ENCODE data around the gene GAB2. TPM values are rescaled to one million over a fixed set of nuclear protein-coding genes. Genes with fewer than 3 reads are reported as not detected.
A peak's percentile ranks its signal among the peaks of the same experiment; 100 is the strongest.

The GAB2 gene
- total and polyA plus RNA-seq, 9 donors, result 30.9 to 64.6 (median 42.9) TPM

DNA sequence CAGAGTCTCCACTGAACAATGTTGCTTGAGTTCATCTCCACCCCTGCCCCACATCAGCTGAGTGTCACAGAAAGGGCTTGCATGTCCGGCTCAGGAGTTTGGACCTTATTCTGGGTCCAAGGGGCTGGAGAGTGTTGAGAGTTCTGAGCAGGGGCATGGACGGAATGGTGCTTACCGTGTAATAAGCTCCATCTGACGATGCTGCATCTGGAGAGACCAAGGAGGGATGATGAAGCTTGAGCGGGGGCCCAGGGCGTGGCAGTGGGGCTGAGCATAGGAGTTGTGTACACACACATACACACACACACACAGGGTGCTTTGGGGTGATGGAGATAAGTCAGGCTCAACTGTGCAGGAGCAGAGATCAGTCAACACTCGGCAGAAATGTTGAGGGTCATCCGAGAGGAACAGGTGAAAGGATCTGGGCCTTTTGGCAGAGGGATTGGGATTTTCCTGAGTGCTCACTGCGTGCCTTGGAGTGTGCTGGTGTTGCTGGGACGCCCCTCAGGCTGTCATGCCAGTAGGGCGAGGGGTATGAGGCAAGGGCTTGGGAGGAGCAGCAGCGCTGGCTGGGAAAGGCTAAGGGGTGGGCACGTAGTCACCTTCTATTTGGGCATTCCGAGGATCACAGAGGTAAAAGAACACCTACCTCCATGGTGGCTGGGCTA, 226.6 kb downstream of the GAB2 start:
- H3K4me1 ChIP-seq (ENCODE audit: insufficient read depth), result peaks cover 25% of the 10 kb centered on the region
- intact Hi-C loops (cut with DNase I), result no loop called here
- no peaks in the 10 kb centered on the region for H3K9me3 ChIP-seq
- 87 to 89% (median 89%) methylated on average over 14 of the region's 14 CpGs for WGBS, 3 donors
- no peak overlapping the region for H3K4me3 ChIP-seq
- H3K27me3 ChIP-seq, result no peaks in the 10 kb centered on the region
- peak in 3 of 5 donors; percentile 8 to 32 (median 24) for DNase-seq
- H3K36me3 ChIP-seq, result no peaks in the 10 kb centered on the region
- H3K27ac ChIP-seq, result no peak overlapping the region
- no peak for TF ChIP-seq EP300 (IDR thresholded peaks at IDR 0.05)
- TF ChIP-seq POLR2A (IDR thresholded peaks at IDR 0.05), result no peak
- TF ChIP-seq, protein P1, sequence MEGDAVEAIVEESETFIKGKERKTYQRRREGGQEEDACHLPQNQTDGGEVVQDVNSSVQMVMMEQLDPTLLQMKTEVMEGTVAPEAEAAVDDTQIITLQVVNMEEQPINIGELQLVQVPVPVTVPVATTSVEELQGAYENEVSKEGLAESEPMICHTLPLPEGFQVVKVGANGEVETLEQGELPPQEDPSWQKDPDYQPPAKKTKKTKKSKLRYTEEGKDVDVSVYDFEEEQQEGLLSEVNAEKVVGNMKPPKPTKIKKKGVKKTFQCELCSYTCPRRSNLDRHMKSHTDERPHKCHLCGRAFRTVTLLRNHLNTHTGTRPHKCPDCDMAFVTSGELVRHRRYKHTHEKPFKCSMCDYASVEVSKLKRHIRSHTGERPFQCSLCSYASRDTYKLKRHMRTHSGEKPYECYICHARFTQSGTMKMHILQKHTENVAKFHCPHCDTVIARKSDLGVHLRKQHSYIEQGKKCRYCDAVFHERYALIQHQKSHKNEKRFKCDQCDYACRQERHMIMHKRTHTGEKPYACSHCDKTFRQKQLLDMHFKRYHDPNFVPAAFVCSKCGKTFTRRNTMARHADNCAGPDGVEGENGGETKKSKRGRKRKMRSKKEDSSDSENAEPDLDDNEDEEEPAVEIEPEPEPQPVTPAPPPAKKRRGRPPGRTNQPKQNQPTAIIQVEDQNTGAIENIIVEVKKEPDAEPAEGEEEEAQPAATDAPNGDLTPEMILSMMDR (IDR thresholded peaks at IDR 0.05), result no peak

GRCh38 chr11:78190374-78190773, 227.2 kb downstream of the GAB2 start:
- DNase-seq, result peak in 3 of 5 donors; percentile 30 to 41 (median 39)
- TF ChIP-seq POLR2A (IDR thresholded peaks at IDR 0.05), result no peak
- TF ChIP-seq, protein P1 (IDR thresholded peaks at IDR 0.05), result no peak
- TF ChIP-seq EP300 (IDR thresholded peaks at IDR 0.05), result no peak
- Histone ChIP-seq H3K9me3 (no peaks in the 10 kb centered on the region), H3K36me3 (no peaks in the 10 kb centered on the region), H3K27me3 (no peaks in the 10 kb centered on the region), H3K4me3 (no peak overlapping the region), H3K27ac (no peak overlapping the region), H3K4me1 (ENCODE audit: insufficient read depth) (peaks cover 26% of the 10 kb centered on the region)
- WGBS, 3 donors, result 61 to 63% (median 61%) methylated on average over 3 of the region's 3 CpGs
- intact Hi-C loops (cut with DNase I), result no loop called here

- TF ChIP-seq, protein P1 (IDR thresholded peaks at IDR 0.05), result no peak
- no peak for TF ChIP-seq EP300 (IDR thresholded peaks at IDR 0.05)
- TF ChIP-seq POLR2A (IDR thresholded peaks at IDR 0.05), result no peak
- Histone ChIP-seq H3K9me3 (no peaks in the 10 kb centered on the region), H3K36me3 (no peaks in the 10 kb centered on the region), H3K4me3 (peak overlapping the region; percentile 87), H3K4me1 (ENCODE audit: insufficient read depth) (peaks cover 27% of the 10 kb centered on the region), H3K27ac (peak overlapping the region in 1 of 2 donors; percentile 30), H3K27me3 (no peaks in the 10 kb centered on the region)
- WGBS, 3 donors, result 20 to 26% (median 25%) methylated on average over 3 of the region's 3 CpGs
- peak in 3 of 5 donors; percentile 32 to 42 (median 39) for DNase-seq
- intact Hi-C loops (cut with DNase I), result no loop called here
Observed at GRCh38 chr11:78189851-78190250, 227.8 kb downstream of the GAB2 start.

- Histone ChIP-seq H3K4me3 (peak overlapping the region; percentile 87), H3K9me3 (no peaks in the 10 kb centered on the region), H3K4me1 (ENCODE audit: insufficient read depth) (peaks cover 27% of the 10 kb centered on the region), H3K27ac (peak overlapping the region; percentile 30 to 34), H3K27me3 (no peaks in the 10 kb centered on the region), H3K36me3 (no peaks in the 10 kb centered on the region)
- no peak for TF ChIP-seq POLR2A (IDR thresholded peaks at IDR 0.05)
- TF ChIP-seq EP300 (IDR thresholded peaks at IDR 0.05), result no peak
- TF ChIP-seq, protein P1 (IDR thresholded peaks at IDR 0.05), result no peak
- WGBS, 3 donors, result 7 to 9% (median 8%) methylated on average over 18 of the region's 18 CpGs
- peak in 1 of 5 donors; percentile 30 for DNase-seq
- intact Hi-C loops (cut with DNase I), result no loop called here
Observed at GRCh38 chr11:78189174-78189724, 228.4 kb downstream of the GAB2 start.
